Thyroid gland (tissue), 4 donors: ENCODE measurements around the gene SPTLC3. TPM values are rescaled to one million over a fixed set of nuclear protein-coding genes. Genes with fewer than 3 reads are reported as not detected.
"Not testable (repeated sequence)": the region's sequence is repeated elsewhere in the genome, so short reads cannot be mapped to it uniquely, and the experiment has no call there.

ENCODE experiments used
- DNase-seq, 2 donors: peaks; one replicate each; pipeline ENCODE4 v3.0.0-alpha.2; 2019
- H3K27ac ChIP-seq, 3 donors: fragments of 200-600 bp; sonication (generic); 1 replicate in 2 of 3; 2 replicates in 1 of 3; pipeline ENCODE4 v1.5.1; 2016 to 2019; ENCODE audit warnings: mild to moderate bottlenecking in 1 of 3, moderate library complexity in 1 of 3
- H3K27me3 ChIP-seq: fragments of 200-600 bp; sonication (generic); one replicate; pipeline ENCODE4 v1.5.1; 2019
- H3K36me3 ChIP-seq, 2 donors: fragments of 200-600 bp; sonication (generic); one replicate each; pipeline ENCODE4 v1.5.1; 2016 to 2019
- H3K4me1 ChIP-seq, 2 donors: fragments of 200-600 bp; sonication (generic); one replicate each; pipeline ENCODE4 v1.5.1; 2017 to 2019
- H3K4me3 ChIP-seq, 3 donors: fragments of 200-600 bp; sonication (generic); replicated peaks in 1 of 3; 1 replicate in 2 of 3; 2 replicates in 1 of 3; pipeline ENCODE4 v1.5.1; 2016; ENCODE audit warnings: mild to moderate bottlenecking in 1 of 3
- H3K9me3 ChIP-seq: fragments of 200-600 bp; sonication (generic); one replicate; pipeline ENCODE4 v1.5.1; 2017
- POLR2A ChIP-seq, 2 donors: fragments of 450-650 bp; IDR thresholded peaks; one replicate each; pipeline ENCODE4 v1.6.1; 2017; ENCODE audit warnings: antibody characterized with exemption in 2 of 2, mild to moderate bottlenecking in 2 of 2, moderate library complexity in 1 of 2
- WGBS, 2 donors: methylation state at CpG; one replicate each; pipeline ENCODE4 v1.1.5; 2017; 5-methylcytosine and 5-hydroxymethylcytosine counted together
- intact Hi-C: fragments of 100-400 bp; cut with DNase I; formaldehyde crosslinking; loops from one replicate; pipeline ENCODE4 v1.15.1; 2023
- total RNA-seq, 4 donors: library from RNA; depleted of rRNA; stranded (reverse); fragments of >200 nt; gene quantifications; one replicate each; pipeline ENCODE4 v1.2.3, GENCODE V29; 2016
- TF ChIP-seq, protein P1 (sequence below), 6 experiments: fragments of 200-600 bp in 3 of 6; fragments of 450-650 bp in 3 of 6; sonication (generic) in 3 of 6; IDR thresholded peaks; one replicate each; pipeline ENCODE4 v1.5.1; 2016 to 2019; ENCODE audit warnings: antibody characterized with exemption in 6 of 6, mild to moderate bottlenecking in 2 of 6, inconsistent platforms in 1 of 6, moderate library complexity in 1 of 6

SPTLC3 gene
- total RNA-seq, 4 donors from 2014 or later = 33.8 to 71.5 (median 37.7) TPM

DNA sequence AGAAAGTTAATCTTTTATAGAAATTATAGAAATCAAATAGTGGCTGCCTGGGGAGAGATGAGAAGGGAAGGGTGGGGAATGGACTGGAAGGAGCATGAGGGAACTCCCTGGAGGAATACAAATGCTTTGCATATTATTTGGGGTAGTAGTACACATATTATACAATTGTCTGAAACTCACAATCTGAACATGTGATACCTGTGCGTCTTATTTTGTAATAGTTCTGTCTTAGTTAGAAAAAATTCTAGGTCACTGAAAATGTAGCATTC, 30.7 kb upstream of the SPTLC3 start:
- H3K27me3 ChIP-seq = no peaks in the 10 kb centered on the region
- no peak overlapping the region for H3K27ac ChIP-seq
- H3K4me1 ChIP-seq = no peaks in the 10 kb centered on the region
- TF ChIP-seq POLR2A (IDR thresholded peaks at IDR 0.05) = no peak
- TF ChIP-seq, protein P1, sequence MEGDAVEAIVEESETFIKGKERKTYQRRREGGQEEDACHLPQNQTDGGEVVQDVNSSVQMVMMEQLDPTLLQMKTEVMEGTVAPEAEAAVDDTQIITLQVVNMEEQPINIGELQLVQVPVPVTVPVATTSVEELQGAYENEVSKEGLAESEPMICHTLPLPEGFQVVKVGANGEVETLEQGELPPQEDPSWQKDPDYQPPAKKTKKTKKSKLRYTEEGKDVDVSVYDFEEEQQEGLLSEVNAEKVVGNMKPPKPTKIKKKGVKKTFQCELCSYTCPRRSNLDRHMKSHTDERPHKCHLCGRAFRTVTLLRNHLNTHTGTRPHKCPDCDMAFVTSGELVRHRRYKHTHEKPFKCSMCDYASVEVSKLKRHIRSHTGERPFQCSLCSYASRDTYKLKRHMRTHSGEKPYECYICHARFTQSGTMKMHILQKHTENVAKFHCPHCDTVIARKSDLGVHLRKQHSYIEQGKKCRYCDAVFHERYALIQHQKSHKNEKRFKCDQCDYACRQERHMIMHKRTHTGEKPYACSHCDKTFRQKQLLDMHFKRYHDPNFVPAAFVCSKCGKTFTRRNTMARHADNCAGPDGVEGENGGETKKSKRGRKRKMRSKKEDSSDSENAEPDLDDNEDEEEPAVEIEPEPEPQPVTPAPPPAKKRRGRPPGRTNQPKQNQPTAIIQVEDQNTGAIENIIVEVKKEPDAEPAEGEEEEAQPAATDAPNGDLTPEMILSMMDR (IDR thresholded peaks at IDR 0.05) = no peak
- H3K36me3 ChIP-seq = no peaks in the 10 kb centered on the region
- DNase-seq = no peak
- intact Hi-C loops = no loop called here
- no peaks in the 10 kb centered on the region for H3K9me3 ChIP-seq
- H3K4me3 ChIP-seq = no peak overlapping the region
- 90 to 91% methylated on average over 1 of the region's 1 CpG for WGBS, 2 donors

DNA sequence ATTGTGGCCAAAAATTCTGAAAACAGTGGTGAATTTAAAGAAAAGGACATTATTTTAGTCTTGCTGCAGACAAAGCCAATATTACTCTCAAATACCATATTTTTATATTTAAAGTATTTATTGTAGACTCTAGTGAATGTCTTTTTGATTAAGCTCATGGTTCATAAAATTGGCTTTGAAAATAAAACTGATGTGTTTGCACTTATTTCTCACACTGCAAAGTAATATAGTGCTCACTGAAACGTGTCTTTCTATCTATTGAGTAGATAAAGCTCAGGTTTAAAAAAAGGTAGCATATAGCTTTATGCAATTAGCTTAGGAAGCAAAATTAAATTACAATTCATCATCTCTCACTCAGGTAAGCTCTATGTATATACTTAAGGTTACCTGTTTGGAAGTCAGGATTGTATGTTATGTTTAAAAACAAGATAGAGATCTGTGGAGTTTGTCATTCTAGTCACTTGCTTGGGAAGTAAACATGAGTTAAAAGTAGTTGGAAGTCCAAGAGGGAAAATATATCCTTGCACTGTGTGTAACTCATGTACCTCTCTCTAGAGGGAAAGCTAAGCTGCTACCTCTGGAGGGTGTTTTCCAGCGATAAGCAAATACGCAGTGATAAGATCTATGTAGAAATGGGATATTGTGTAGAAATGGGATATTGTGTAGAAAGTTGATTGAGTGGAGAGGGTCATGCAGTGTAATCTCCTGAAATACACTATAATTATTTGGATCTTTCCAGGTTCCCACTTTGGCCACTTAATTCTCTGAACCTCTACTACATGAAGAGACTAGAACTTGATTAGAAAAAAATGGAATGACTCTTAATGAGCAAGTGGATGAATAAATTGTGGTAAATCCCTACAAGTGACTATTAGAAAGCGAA, 29.9 kb upstream of the SPTLC3 start:
- no peak for DNase-seq
- intact Hi-C loops = no loop called here
- Histone ChIP-seq H3K27me3 (no peaks in the 10 kb centered on the region), H3K27ac (no peak overlapping the region), H3K4me1 (peaks cover 0 to under 1% of the 10 kb centered on the region in 2 donors), H3K4me3 (no peak overlapping the region), H3K36me3 (no peaks in the 10 kb centered on the region), H3K9me3 (no peaks in the 10 kb centered on the region)
- 84 to 86% methylated on average over 4 of the region's 4 CpGs for WGBS, 2 donors
- TF ChIP-seq, protein P1 (IDR thresholded peaks at IDR 0.05) = no peak
- TF ChIP-seq POLR2A (IDR thresholded peaks at IDR 0.05) = no peak

DNA sequence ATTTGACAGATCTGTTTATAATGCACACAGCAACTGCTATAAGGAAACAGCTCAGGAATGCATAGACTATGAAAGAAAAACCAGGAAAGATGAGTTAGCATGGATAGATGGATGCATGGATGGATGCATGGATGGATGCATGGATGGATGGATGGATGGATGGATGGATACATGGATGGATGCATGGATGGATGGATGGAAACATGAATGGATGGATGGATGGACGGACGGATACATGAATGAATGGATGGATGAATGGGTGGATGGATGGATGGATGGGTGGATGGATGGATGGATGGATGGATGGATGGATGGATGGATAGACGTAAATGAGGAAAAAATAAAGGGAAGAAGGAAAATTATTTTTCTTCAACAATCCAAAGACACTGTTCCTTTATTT, 29.1 kb upstream of the SPTLC3 start:
- intact Hi-C loops, H3K9me3 ChIP-seq, H3K27me3 ChIP-seq, H3K4me3 ChIP-seq, H3K27ac ChIP-seq, H3K4me1 ChIP-seq, H3K36me3 ChIP-seq, DNase-seq: not testable (repeated sequence)
- 93 to 96% methylated on average over 3 of the region's 3 CpGs for WGBS, 2 donors

DNA sequence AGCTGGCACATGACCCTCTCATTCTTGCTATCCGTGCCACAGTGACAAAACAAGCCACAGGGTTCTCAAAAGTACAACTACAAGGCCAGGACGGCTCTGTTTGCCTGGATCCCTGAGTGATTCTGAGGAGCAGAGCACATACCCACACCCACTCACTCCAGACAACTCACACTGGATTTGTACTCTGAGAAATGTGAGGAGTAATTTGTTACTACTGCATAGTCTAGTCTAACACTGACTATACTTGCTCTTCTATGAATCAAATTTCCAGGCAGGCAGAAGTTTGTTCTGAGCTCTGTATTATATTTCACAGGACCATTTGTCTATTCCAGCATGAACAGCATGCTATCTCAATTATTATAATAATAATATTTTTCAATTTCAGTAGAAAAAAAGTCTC, 26.7 kb upstream of the SPTLC3 start:
- H3K4me3 ChIP-seq = no peak overlapping the region
- H3K27ac ChIP-seq = no peak overlapping the region
- DNase-seq = no peak
- 92 to 100% methylated on average over 2 of the region's 2 CpGs for WGBS, 2 donors
- H3K36me3 ChIP-seq = no peaks in the 10 kb centered on the region
- no peaks in the 10 kb centered on the region for H3K9me3 ChIP-seq
- TF ChIP-seq, protein P1 (IDR thresholded peaks at IDR 0.05) = no peak
- TF ChIP-seq POLR2A (IDR thresholded peaks at IDR 0.05) = no peak
- no peaks in the 10 kb centered on the region for H3K27me3 ChIP-seq
- peaks cover 0 to 5% of the 10 kb centered on the region in 2 donors for H3K4me1 ChIP-seq
- intact Hi-C loops = no loop called here

DNA sequence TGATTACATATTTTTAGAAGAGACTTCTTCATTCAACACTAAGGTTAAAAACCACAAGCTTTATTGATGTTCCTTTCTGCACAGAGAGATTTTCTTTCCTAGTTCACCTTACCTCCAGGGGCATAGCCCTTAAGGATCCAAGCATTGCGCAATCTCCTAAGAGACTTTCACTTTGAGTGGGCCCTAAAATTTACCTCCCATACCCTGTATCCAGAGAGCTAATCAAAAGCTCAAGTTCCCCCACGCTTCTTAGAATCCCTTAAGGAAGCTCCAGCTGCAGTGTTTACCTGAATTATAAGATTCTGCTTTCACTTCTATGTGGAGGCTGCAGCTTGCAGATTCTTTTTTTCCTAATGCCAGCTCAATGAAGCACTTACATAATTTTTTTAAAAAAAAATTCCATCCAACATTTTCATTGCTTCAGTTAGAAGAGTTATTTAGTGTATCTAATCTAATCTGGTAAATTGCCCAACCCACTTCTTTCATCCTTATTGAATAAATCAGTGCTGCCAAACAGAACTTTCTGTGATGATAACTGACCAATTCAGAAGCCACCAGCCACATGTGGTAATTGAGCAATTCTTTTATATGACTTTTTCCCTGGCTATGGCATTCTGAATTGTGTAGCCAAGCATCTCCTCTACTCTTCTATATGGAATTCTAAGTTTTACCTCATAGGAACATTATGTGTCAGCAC, 24.6 kb upstream of the SPTLC3 start:
- Histone ChIP-seq H3K36me3 (no peaks in the 10 kb centered on the region), H3K9me3 (no peaks in the 10 kb centered on the region), H3K27me3 (no peaks in the 10 kb centered on the region), H3K4me1 (peaks cover 0 to 5% of the 10 kb centered on the region in 2 donors), H3K4me3 (no peak overlapping the region), H3K27ac (no peak overlapping the region)
- DNase-seq = no peak
- intact Hi-C loops = no loop called here
- no peak for TF ChIP-seq POLR2A (IDR thresholded peaks at IDR 0.05)
- TF ChIP-seq, protein P1 (IDR thresholded peaks at IDR 0.05) = no peak
- WGBS, 2 donors = 64 to 65% methylated on average over 2 of the region's 2 CpGs
